HL-60 (cell line): ENCODE measurements around the gene SPRYD3.

Experiments
- DNase-seq, 2 experiments: peaks; one replicate each; pipeline ENCODE4 v3.0.0-alpha.2; 2010 to 2020; ENCODE audit warnings: low read depth in 1 of 2, low spot score in 1 of 2
- H3K27ac ChIP-seq: fragments of 250-450 bp; sonication (Bioruptor Pico); replicated peaks from 2 replicates; pipeline ENCODE4 v1.5.1; 2020; ENCODE audit warnings: mild to moderate bottlenecking, moderate library complexity
- H3K27me3 ChIP-seq: fragments of 250-450 bp; sonication (Bioruptor Pico); 2 replicates; pipeline ENCODE4 v1.5.1; 2021; ENCODE audit warnings: mild to moderate bottlenecking, moderate library complexity; ENCODE audit not compliant: insufficient read depth, poor library complexity, severe bottlenecking
- H3K4me3 ChIP-seq: replicated peaks from 2 replicates; pipeline ENCODE4 v1.5.1; 2011; ENCODE audit warnings: mild to moderate bottlenecking, control low read depth, low read length; ENCODE audit not compliant: insufficient read depth
- CTCF ChIP-seq: IDR thresholded peaks from one replicate; pipeline ENCODE4 v1.5.1; 2011; ENCODE audit warnings: low read length, control low read depth, inconsistent platforms; ENCODE audit not compliant: insufficient read depth
- GABPA ChIP-seq: IDR thresholded peaks from 2 replicates; pipeline ENCODE4 v1.6.1; 2012; ENCODE audit warnings: low read depth
- POLR2AphosphoS5 ChIP-seq: IDR thresholded peaks from 2 replicates; pipeline ENCODE4 v1.6.1; 2012; ENCODE audit warnings: low read depth
- SPI1 ChIP-seq: IDR thresholded peaks from 2 replicates; pipeline ENCODE4 v1.6.1; 2012; ENCODE audit warnings: low read depth, mild to moderate bottlenecking, borderline replicate concordance
- TF ChIP-seq, protein P1 (sequence below): IDR thresholded peaks from 2 replicates; pipeline ENCODE4 v1.6.1; 2012; ENCODE audit warnings: low read depth; ENCODE audit not compliant: insufficient replicate concordance

The SPRYD3 gene

DNA sequence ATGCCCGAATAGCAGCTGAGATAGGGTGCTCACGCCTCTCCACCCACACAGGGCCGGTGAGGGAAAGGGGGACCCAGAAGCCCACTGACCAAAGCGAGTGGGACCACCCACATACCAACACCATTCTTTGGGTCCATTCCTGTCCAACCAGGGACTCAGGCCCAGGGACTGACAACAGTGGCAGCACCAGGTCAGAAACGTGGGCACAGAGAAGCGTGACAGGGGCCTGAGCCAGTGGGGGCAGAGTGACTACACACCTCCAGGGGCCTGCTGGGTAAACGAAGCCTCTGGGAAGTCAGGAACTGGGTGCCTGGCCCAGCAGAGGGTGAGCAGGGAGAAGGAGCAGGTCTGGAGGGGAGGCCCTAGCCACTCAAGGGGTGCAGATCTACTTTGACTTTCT lies 13.7 kb downstream of the SPRYD3 start:
- peaks cover 6% of the 10 kb centered on the region for H3K27me3 ChIP-seq
- H3K27ac ChIP-seq = no peak overlapping the region
- no peak for DNase-seq
- H3K4me3 ChIP-seq = no peak overlapping the region
- TF ChIP-seq CTCF (no peak), POLR2AphosphoS5 (no peak), GABPA (no peak)
- TF ChIP-seq, protein P1, sequence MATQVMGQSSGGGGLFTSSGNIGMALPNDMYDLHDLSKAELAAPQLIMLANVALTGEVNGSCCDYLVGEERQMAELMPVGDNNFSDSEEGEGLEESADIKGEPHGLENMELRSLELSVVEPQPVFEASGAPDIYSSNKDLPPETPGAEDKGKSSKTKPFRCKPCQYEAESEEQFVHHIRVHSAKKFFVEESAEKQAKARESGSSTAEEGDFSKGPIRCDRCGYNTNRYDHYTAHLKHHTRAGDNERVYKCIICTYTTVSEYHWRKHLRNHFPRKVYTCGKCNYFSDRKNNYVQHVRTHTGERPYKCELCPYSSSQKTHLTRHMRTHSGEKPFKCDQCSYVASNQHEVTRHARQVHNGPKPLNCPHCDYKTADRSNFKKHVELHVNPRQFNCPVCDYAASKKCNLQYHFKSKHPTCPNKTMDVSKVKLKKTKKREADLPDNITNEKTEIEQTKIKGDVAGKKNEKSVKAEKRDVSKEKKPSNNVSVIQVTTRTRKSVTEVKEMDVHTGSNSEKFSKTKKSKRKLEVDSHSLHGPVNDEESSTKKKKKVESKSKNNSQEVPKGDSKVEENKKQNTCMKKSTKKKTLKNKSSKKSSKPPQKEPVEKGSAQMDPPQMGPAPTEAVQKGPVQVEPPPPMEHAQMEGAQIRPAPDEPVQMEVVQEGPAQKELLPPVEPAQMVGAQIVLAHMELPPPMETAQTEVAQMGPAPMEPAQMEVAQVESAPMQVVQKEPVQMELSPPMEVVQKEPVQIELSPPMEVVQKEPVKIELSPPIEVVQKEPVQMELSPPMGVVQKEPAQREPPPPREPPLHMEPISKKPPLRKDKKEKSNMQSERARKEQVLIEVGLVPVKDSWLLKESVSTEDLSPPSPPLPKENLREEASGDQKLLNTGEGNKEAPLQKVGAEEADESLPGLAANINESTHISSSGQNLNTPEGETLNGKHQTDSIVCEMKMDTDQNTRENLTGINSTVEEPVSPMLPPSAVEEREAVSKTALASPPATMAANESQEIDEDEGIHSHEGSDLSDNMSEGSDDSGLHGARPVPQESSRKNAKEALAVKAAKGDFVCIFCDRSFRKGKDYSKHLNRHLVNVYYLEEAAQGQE = no peak

- no peak overlapping the region for H3K4me3 ChIP-seq
- DNase-seq = no peak
- H3K27me3 ChIP-seq = peaks cover 8% of the 10 kb centered on the region
- no peak overlapping the region for H3K27ac ChIP-seq
- TF ChIP-seq SPI1 (no peak), CTCF (no peak), POLR2AphosphoS5 (no peak), GABPA (no peak)
- TF ChIP-seq, protein P1 = no peak
Measured at GRCh38 chr12:53064613-53065436, 14.4 kb downstream of the SPRYD3 start.

GRCh38 chr12:53063708-53064612 lies 15.2 kb downstream of the SPRYD3 start:
- TF ChIP-seq SPI1 = no peak
- TF ChIP-seq GABPA = no peak
- no peak for TF ChIP-seq CTCF
- TF ChIP-seq POLR2AphosphoS5 = no peak
- TF ChIP-seq, protein P1 = no peak
- Histone ChIP-seq H3K27ac (no peak overlapping the region), H3K27me3 (peaks cover 8% of the 10 kb centered on the region), H3K4me3 (no peak overlapping the region)
- DNase-seq = no peak
